GM23248 (cell line): ENCODE measurements around the gene BCKDK. TPM values are rescaled to one million over a fixed set of nuclear protein-coding genes. Genes with fewer than 3 reads are reported as not detected.
A peak's percentile ranks its signal among the peaks of the same experiment; 100 is the strongest.
"Not testable (repeated sequence)": the region's sequence is repeated elsewhere in the genome, so short reads cannot be mapped to it uniquely, and the experiment has no call there.

Experiments
- DNase-seq: peaks from one replicate; pipeline ENCODE4 v3.0.0-alpha.2; 2015
- H2AFZ ChIP-seq: fragments of 200-600 bp; sonication (generic); 2 replicates; pipeline ENCODE4 v1.6.1; 2016; ENCODE audit warnings: antibody characterized with exemption
- H3F3A ChIP-seq: fragments of 200-600 bp; sonication (generic); 2 replicates; pipeline ENCODE4 v1.6.1; 2016; ENCODE audit warnings: mild to moderate bottlenecking, antibody characterized with exemption, mixed run types; ENCODE audit not compliant: insufficient read depth
- H3K27ac ChIP-seq: fragments of 200-600 bp; sonication (generic); 2 replicates; pipeline ENCODE4 v1.5.1; 2016; ENCODE audit warnings: mild to moderate bottlenecking
- H3K27me3 ChIP-seq: fragments of 200-600 bp; sonication (generic); replicated peaks from 2 replicates; pipeline ENCODE4 v1.6.1; 2016; ENCODE audit warnings: mild to moderate bottlenecking; ENCODE audit not compliant: insufficient read depth
- H3K36me3 ChIP-seq: fragments of 200-600 bp; sonication (generic); 2 replicates; pipeline ENCODE4 v1.6.1; 2016; ENCODE audit warnings: low read depth, mild to moderate bottlenecking
- H3K4me1 ChIP-seq: fragments of 200-600 bp; sonication (generic); 2 replicates; pipeline ENCODE4 v1.6.1; 2016; ENCODE audit warnings: mild to moderate bottlenecking; ENCODE audit not compliant: insufficient read depth
- H3K4me2 ChIP-seq: fragments of 200-600 bp; sonication (generic); one replicate; pipeline ENCODE4 v1.6.1; 2016; ENCODE audit warnings: mild to moderate bottlenecking; ENCODE audit not compliant: unreplicated experiment
- H3K4me3 ChIP-seq: fragments of 200-600 bp; sonication (generic); 2 replicates; pipeline ENCODE4 v1.5.1; 2016; ENCODE audit warnings: mild to moderate bottlenecking
- H3K79me2 ChIP-seq: fragments of 200-600 bp; sonication (generic); 2 replicates; pipeline ENCODE4 v1.6.1; 2016; ENCODE audit warnings: mild to moderate bottlenecking; ENCODE audit not compliant: insufficient read depth
- H3K9ac ChIP-seq: fragments of 200-600 bp; sonication (generic); 2 replicates; pipeline ENCODE4 v1.6.1; 2016; ENCODE audit warnings: mild to moderate bottlenecking
- H3K9me2 ChIP-seq: fragments of 200-600 bp; sonication (generic); 2 replicates; pipeline ENCODE4 v1.6.1; 2016; ENCODE audit warnings: mixed run types, mild to moderate bottlenecking, moderate library complexity; ENCODE audit not compliant: insufficient read depth
- H3K9me3 ChIP-seq: fragments of 200-600 bp; sonication (generic); one replicate; pipeline ENCODE4 v1.6.1; 2017; ENCODE audit warnings: low read depth
- H4K20me1 ChIP-seq: fragments of 200-600 bp; sonication (generic); 2 replicates; pipeline ENCODE4 v1.6.0; 2016; ENCODE audit not compliant: insufficient read depth
- EZH2 ChIP-seq: fragments of 200-600 bp; sonication (generic); IDR thresholded peaks from 2 replicates; pipeline ENCODE4 v1.6.1; 2018; ENCODE audit warnings: antibody characterized with exemption, mild to moderate bottlenecking; ENCODE audit not compliant: insufficient read depth, poor library complexity, severe bottlenecking
- EZH2phosphoT487 ChIP-seq: fragments of 200-600 bp; sonication (generic); IDR thresholded peaks from 2 replicates; pipeline ENCODE4 v1.6.1; 2018; ENCODE audit warnings: antibody characterized with exemption, moderate library complexity, mild to moderate bottlenecking, low read depth; ENCODE audit not compliant: insufficient read depth
- WGBS, 2 experiments: methylation state at CpG; one replicate each; pipeline ENCODE4 v1.1.6; 2015 to 2017; ENCODE audit warnings: low lambda C conversion rate in 2 of 2, low coverage in 1 of 2; ENCODE audit errors: missing lambda C conversion rate in 2 of 2; 5-methylcytosine and 5-hydroxymethylcytosine counted together
- in situ Hi-C: fragments of 300-500 bp; cut with MboI; formaldehyde crosslinking; loops from 2 replicates; pipeline ENCODE4 v1.15.0; 2020
- polyA plus RNA-seq: library from polyadenylated mRNA; unstranded; fragments of >200 nt; fragmentation: Nextera tagmentation; extraction: Ambion mirVana; gene quantifications from 2 replicates; pipeline ENCODE4 v1.2.1, GENCODE V29; 2016
- total RNA-seq: library from RNA; depleted of rRNA; stranded (reverse); fragments of >200 nt; shearing (Covaris generic); gene quantifications from 2 replicates; pipeline ENCODE4 v1.2.3, GENCODE V29; 2014

BCKDK gene
- total and polyA plus RNA-seq, 2 experiments from 2014 or later = 71.4 to 108 TPM

GRCh38 chr16:31094424-31095120, 13.6 kb upstream of the BCKDK start, which contains the start of gene VKORC1:
Gene VKORC1, minus strand, starts transcription at chr16:31094797. Its CDS starts 68 bp downstream, at chr16:31094729.
- in situ Hi-C loops = no loop called here
- H4K20me1 ChIP-seq = no peaks in the 10 kb centered on the region
- peak within 1 kb of the TSS; percentile 96 for H3K4me2 ChIP-seq
- H3K27me3 ChIP-seq = no peaks in the 10 kb centered on the region
- peaks cover 8% of the 10 kb centered on the region; the same call in 1 of the 2 replicates for H3K36me3 ChIP-seq
- peak within 1 kb of the TSS; percentile 93 for H3K27ac ChIP-seq
- no peaks in the 10 kb centered on the region for H3K9me2 ChIP-seq
- no peak for TF ChIP-seq EZH2phosphoT487
- TF ChIP-seq EZH2 = no peak
- peaks cover 43% of the 10 kb centered on the region for H3K79me2 ChIP-seq
- peak within 1 kb of the TSS; percentile 79 for H2AFZ ChIP-seq
- peaks cover 33% of the 10 kb centered on the region for H3K4me1 ChIP-seq
- H3K9me3 ChIP-seq = no peaks in the 10 kb centered on the region
- H3K9ac ChIP-seq = peak within 1 kb of the TSS; percentile 94
- WGBS, 2 experiments = 0 to 1% methylated on average over 68 to 69 of the region's 69 CpGs
- peak within 1 kb of the TSS; percentile 92 for H3K4me3 ChIP-seq
- H3F3A ChIP-seq = peaks cover 21% of the 10 kb centered on the region
- peak; percentile 100 for DNase-seq

DNA sequence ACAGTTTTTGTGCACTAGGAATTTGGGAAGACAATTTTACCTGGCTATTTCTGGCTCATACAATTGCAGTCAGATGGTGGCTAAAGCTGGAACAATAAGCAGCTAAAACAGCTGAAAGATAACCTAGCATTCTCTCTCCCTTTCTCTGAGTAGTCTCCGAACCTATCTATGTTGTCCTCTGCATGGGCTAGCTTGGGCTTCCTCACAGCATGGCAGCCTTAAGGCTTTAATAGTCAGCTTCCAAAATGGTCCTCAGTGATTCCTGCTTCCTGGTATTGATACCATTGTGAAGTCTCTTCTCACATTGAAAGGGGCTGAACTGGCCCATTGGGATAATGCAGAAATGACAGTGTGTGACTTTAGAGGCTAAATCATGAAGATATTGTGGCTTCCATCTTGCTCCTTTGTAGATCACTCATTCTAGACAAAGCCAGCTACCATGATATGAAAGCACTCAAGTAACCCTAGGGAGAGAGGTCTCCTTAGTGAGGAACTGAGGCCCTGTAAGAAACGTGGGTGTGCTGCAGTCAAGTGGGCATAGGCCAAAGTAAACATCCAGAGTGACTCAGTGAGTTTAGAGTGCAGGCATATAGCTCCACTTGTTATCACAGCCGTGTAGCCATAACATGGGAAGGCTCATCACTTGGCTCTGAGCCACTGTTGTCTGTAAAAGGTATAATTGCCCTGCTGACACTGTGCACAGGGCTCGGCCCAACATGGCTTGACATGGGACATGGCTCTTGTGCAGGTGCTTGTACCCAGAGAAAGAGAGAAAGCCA, 8.1 kb upstream of the BCKDK start:
- H2AFZ ChIP-seq = no peak overlapping the region
- no peak overlapping the region for H3K27ac ChIP-seq
- in situ Hi-C loops = no loop called here
- peak; percentile 63 for DNase-seq
- H3K4me3 ChIP-seq = no peak overlapping the region
- no peaks in the 10 kb centered on the region for H4K20me1 ChIP-seq
- TF ChIP-seq EZH2 (no peak), EZH2phosphoT487 (no peak)
- H3K9ac ChIP-seq = no peak overlapping the region
- no peaks in the 10 kb centered on the region for H3K36me3 ChIP-seq
- no peak overlapping the region for H3K4me2 ChIP-seq
- no peaks in the 10 kb centered on the region for H3K79me2 ChIP-seq
- no peaks in the 10 kb centered on the region for H3K9me2 ChIP-seq
- no peaks in the 10 kb centered on the region for H3K9me3 ChIP-seq
- peaks cover 6% of the 10 kb centered on the region; the same call in 1 of the 2 replicates for H3K4me1 ChIP-seq
- 0 out of 2 replicates have a peak, but pooled peaks cover 5% of the 10 kb centered on the region for H3F3A ChIP-seq
- 41 to 43% methylated on average over 4 of the region's 4 CpGs for WGBS, 2 experiments
- H3K27me3 ChIP-seq = no peaks in the 10 kb centered on the region

- H3K9ac ChIP-seq, H3K79me2 ChIP-seq, H3K4me2 ChIP-seq, H4K20me1 ChIP-seq, H3F3A ChIP-seq, H3K4me3 ChIP-seq, in situ Hi-C loops, H3K36me3 ChIP-seq, H3K27me3 ChIP-seq, DNase-seq, H3K27ac ChIP-seq, H3K9me2 ChIP-seq, H3K9me3 ChIP-seq, H2AFZ ChIP-seq, H3K4me1 ChIP-seq: not testable (repeated sequence)
- WGBS, 2 experiments = 89 to 93% methylated on average over 12 to 13 of the region's 13 CpGs
Measured at GRCh38 chr16:31100876-31101641, 7.1 kb upstream of the BCKDK start.

GRCh38 chr16:31105677-31106213, 2.4 kb upstream of the BCKDK start:
- DNase-seq = peak; percentile 81
- H3K4me2 ChIP-seq = peak overlapping the region; percentile 11
- H3K9ac ChIP-seq = peak overlapping the region; percentile 66
- 6 to 8% methylated on average over 32 to 33 of the region's 33 CpGs for WGBS, 2 experiments
- 0 out of 2 replicates have a peak overlapping the region, but pooled peaks have one; percentile 8 for H3K27ac ChIP-seq
- H2AFZ ChIP-seq = peak overlapping the region; percentile 75
- no peaks in the 10 kb centered on the region for H4K20me1 ChIP-seq
- no peaks in the 10 kb centered on the region for H3K27me3 ChIP-seq
- TF ChIP-seq EZH2phosphoT487 (no peak), EZH2 (no peak)
- H3F3A ChIP-seq = 0 out of 2 replicates have a peak, but pooled peaks cover 5% of the 10 kb centered on the region
- H3K36me3 ChIP-seq = peaks cover 4% of the 10 kb centered on the region; the same call in 1 of the 2 replicates
- no peaks in the 10 kb centered on the region for H3K9me2 ChIP-seq
- in situ Hi-C loops = no loop called here
- 0 out of 2 replicates have a peak, but pooled peaks cover 6% of the 10 kb centered on the region for H3K4me1 ChIP-seq
- no peak overlapping the region for H3K4me3 ChIP-seq
- no peaks in the 10 kb centered on the region for H3K9me3 ChIP-seq
- H3K79me2 ChIP-seq = peaks cover 24% of the 10 kb centered on the region
